HG03378 (cell line): Measurements from ENCODE around the gene DPT.

Experiments
- ATAC-seq: cut with Tn5 transposase; IDR thresholded peaks from one replicate; pipeline ENCODE4 v1.9.1; 2021; ENCODE audit warnings: mild to moderate bottlenecking, moderate library complexity; ENCODE audit not compliant: unreplicated experiment

The DPT gene

GRCh38 chr1:168706391-168706992, 22.5 kb downstream of the DPT start:
- no peak for ATAC-seq

- ATAC-seq, result no peak
These were observed 28.3 kb downstream of the DPT start for GRCh38 chr1:168700575-168701268.

- ATAC-seq, result no peak
These were observed 30.6 kb downstream of the DPT start for GRCh38 chr1:168698453-168698852.

GRCh38 chr1:168697356-168698126, 31.5 kb downstream of the DPT start:
- ATAC-seq, result no peak

DNA sequence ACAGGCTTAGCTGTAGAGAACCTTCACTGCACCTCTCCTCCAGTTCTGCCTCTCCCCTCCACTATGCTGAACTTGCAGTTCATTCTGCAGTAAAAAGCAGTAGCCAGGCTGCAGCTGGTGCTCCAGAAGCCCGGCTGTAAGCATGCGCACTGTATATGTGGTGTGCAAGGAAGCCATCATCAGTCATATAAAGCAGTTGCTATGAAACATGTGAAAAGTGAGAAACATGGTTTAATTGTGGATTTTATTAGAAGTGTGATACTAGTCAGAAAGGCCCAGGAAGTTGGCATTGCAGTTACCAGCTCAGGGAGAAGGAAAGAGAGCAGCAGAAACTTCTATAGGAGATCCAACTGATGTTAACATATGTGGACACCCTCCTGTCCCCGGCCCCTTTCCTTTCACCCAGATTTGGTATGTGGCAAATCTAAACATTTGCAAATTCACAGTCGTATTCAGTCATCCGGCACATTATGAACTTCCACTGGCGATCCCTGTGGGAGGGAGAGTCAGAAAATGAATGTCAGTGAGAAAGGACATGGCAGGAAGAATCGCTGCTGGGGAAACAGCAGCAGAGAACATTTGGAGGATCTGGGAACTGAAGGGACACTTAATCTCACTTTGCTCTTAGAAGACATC, 32.8 kb downstream of the DPT start:
- ATAC-seq, result no peak

DNA sequence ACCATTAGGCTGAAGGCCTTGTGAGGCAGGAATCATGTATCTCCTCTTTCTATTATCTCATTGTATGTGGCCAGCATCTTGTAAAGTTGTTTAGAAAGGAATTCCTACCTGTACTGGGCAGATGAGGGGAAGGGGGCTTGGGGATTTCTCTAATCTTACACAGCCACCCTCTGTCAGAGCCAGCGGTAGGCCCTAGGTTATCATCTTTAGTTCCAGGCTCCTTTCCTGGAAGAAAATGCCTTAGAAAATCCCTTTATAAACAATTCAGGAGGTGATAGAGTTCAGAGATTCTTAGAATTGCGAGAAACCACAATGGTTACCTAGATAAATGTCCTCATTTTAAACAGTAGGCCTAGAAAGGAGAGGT, 35.2 kb downstream of the DPT start:
- ATAC-seq, result no peak

DNA sequence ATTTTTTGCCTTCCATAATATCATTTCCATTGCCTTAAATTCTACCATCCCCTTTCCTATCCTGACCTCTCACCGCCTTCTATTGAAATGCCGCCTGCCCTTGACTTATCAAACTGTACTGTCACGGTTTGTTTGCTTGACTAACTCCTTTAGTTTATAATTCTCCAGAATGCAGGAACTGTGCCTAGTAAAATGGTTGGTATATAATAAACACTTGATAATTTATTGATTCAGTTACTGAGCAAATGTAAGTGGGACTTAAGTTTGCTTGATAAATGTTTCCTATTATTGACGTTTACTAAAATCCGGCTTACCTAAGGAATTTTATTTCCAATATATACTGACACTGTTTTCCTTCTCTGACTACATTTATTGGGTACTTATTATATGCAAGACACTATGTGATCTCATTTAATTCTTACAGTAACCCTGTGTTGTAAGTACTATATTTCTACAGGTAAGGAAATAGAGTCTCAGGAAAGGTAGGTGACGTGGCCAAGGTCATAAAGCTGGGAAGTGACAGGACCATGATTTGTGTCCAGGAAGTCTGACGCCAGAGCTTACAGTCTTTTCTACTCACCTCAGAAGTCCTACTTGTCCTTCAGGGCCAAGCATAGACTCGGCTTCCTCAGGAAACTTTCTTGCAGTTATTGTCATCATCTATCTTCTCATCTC, 35.7 kb downstream of the DPT start:
- no peak for ATAC-seq

DNA sequence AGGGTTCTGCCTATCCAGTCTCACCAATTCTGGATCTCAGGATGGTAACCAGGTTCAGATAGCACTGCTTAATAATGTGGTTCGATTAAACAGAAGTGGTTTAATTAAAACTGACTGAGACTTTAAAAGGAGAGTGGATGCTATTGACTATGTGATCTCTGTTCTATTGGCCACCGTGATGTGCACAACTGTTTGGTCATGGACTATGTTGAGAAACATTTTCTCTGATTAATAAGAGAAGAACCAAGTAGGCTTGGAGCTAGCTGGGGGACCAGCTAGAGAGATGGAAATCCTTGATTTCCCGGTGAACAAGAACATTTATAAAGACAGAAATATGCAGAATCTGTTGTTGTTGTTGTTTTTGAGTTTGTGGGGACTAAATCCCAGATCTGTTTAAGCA, 36.5 kb downstream of the DPT start:
- no peak for ATAC-seq

GRCh38 chr1:168691541-168691940, 37.5 kb downstream of the DPT start:
- ATAC-seq, result no peak

- ATAC-seq, result no peak
These were observed 39.0 kb downstream of the DPT start for GRCh38 chr1:168689726-168690602.

DNA sequence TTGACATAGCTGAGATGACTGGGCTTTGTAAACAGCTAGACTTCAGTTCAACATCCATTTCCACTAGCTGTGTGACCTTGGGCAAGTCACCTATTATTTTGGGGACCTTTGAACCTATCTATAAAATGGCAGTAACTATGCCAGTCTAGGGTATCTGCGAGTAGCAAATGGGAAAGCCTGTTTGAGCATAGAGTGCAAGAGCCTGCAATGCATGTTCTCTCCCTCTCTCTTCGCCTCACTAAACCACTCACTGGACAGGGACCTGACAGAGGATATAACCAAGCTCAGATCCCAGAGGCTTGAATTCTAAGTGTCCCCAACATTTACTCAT, 39.7 kb downstream of the DPT start:
- no peak for ATAC-seq

DNA sequence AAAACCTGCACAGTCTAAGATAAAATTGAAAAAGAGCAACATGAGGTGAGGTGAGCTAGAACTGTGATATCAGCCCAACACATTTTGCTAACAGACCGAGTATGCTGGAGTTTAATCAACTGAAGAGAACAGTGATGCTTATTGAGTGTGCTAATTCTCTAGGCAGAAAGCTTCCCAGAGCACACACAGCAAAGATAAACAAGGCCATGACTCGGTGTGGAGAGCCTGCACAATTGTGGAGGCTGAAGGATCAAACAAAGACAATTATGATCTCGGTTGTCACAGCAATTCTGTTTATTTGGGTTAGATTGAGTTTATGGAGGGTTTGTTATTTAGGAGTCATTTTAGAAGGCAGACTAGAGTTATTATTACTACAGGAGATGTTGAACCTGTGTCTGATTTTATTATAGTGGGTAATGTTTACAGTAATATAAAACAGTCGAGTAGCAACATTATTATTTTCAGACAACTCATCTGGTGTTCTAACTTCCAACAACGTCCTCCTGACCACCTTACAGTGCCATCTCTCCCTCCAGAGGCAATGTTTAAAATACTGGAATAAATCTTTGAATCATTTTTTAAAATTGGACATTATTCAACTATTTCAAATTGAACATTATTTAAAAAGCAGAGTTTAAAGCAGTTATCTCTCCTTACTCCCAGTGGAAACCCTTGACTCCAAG, 40.2 kb downstream of the DPT start:
- no peak for ATAC-seq

DNA sequence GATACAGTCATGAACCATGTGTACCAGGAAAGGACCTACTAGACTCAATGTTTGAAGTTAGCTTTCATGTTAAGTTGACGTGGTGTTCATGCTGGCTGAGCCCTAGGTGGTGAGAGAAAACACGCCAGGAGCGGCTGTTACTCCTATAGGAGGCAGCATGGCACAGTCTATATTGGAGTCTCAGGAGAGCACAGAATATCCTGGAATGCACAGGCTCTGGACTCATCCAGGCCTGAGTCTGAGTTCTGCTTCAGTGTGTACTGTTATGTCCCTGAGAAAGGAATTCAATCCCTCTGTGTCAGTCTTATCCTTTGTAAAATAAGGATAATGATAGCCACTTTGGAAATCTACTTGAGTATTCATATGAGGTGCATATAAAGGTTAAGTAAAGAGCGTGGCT, 41.2 kb downstream of the DPT start:
- ATAC-seq, result no peak

GRCh38 chr1:168686666-168687065, 42.3 kb downstream of the DPT start:
- no peak for ATAC-seq

DNA sequence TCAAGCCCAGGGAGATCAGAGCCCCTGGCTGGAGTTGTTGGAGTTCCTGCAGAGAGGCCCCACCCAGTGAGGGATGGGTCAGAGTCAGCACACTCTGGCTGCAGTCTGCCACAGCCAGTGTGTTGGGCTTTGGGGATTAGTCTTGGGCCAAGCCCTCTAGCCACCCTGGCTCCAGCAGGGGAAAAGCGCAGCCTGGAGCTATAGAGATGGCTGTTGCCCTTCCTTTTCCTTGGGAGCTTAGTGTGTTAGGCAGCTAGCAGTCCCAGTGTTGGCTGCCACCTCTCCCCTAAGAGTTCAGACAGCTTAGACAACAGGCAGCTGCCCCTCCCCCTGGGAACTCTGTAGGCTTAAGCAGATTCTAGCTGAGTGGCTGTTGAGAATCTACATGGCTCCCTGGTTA, 45.1 kb downstream of the DPT start:
- no peak for ATAC-seq

DNA sequence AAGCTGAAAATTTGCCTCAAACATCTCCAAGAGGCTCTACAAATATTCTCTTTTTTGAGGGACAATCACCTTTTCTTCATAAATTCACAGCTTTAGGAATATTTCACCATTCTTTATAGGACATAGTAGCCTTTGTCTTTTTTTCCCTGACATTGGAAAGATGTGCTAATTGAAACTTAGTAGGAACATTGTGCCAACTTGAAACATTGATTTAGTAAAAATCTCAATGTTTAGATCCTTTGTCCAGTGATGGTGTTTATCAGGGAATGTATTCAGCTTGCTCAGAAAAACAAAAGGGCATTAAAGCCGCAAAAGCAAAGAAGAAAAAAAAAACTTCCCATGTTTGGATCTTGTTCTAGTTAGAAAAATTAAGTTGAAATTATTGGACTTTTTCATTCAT, 52.1 kb downstream of the DPT start:
- ATAC-seq, result no peak

GRCh38 chr1:168676029-168676812, 52.8 kb downstream of the DPT start:
- ATAC-seq, result no peak

GRCh38 chr1:168673974-168674683, 54.9 kb downstream of the DPT start:
- no peak for ATAC-seq
